Spinal cord (tissue), 10 donors: ENCODE results near the gene CRABP1. TPM values are rescaled to one million over a fixed set of nuclear protein-coding genes. Genes with fewer than 3 reads are reported as not detected.

Experiments
- DNase-seq, 6 donors: peaks; one replicate each; pipeline versions ENCODE4 v3.0.0 to v3.0.0-alpha.2; 2013 to 2015; ENCODE audit warnings: low spot score in 6 of 6, low read depth in 4 of 6
- H3K27ac ChIP-seq: one replicate; pipeline ENCODE4 v1.5.1; 2013; ENCODE audit warnings: low read depth, low read length, control low read depth
- H3K27me3 ChIP-seq: one replicate; pipeline ENCODE4 v1.6.1; 2013; ENCODE audit warnings: low read length; ENCODE audit not compliant: control insufficient read depth, insufficient read depth
- H3K36me3 ChIP-seq: one replicate; pipeline ENCODE4 v1.6.1; 2013; ENCODE audit warnings: low read length; ENCODE audit not compliant: control insufficient read depth, insufficient read depth
- H3K4me1 ChIP-seq: one replicate; pipeline ENCODE4 v1.6.1; 2013; ENCODE audit warnings: low read length; ENCODE audit not compliant: control insufficient read depth, insufficient read depth
- H3K4me3 ChIP-seq: one replicate; pipeline ENCODE4 v1.5.1; 2013; ENCODE audit warnings: low read depth, low read length, control low read depth
- H3K9me3 ChIP-seq: one replicate; pipeline ENCODE4 v1.6.1; 2013; ENCODE audit warnings: low read length; ENCODE audit not compliant: control insufficient read depth, insufficient read depth
- WGBS: methylation state at CpG from one replicate; pipeline ENCODE4 v1.1.5; 2013; ENCODE audit warnings: missing lambda C conversion rate; ENCODE audit not compliant: insufficient coverage; 5-methylcytosine and 5-hydroxymethylcytosine counted together
- polyA plus RNA-seq, 2 donors: library from polyadenylated mRNA; unstranded; fragments of 120-200 nt; gene quantifications; one replicate each; pipeline ENCODE4 v1.2.1, GENCODE V29; 2013; ENCODE audit not compliant: insufficient read length in 2 of 2
- total RNA-seq, 2 donors: library from RNA; depleted of rRNA in 1 of 2; stranded (reverse); fragments of 120-200 nt in 1 of 2; fragments of >200 nt in 1 of 2; gene quantifications; one replicate each; pipeline versions ENCODE4 v1.2.3 to v1.2.4, GENCODE V29; 2013 to 2014
- donor health status: healthy.

CRABP1 gene
- total and polyA plus RNA-seq, 4 donors = 113 to 1,461 (median 433) TPM

GRCh38 chr15:78315686-78316282 lies 24.4 kb upstream of the CRABP1 start:
- Histone ChIP-seq H3K4me3 (no peak overlapping the region), H3K4me1 (peaks cover 27% of the 10 kb centered on the region), H3K27me3 (no peaks in the 10 kb centered on the region), H3K9me3 (no peaks in the 10 kb centered on the region), H3K27ac (peak overlapping the region; percentile 78), H3K36me3 (no peaks in the 10 kb centered on the region)
- WGBS = 22% methylated on average over 6 of the region's 7 CpGs
- DNase-seq = peak in 2 of 6 donors; percentile 41 to 57

GRCh38 chr15:78316283-78317083 lies 23.7 kb upstream of the CRABP1 start:
- Histone ChIP-seq H3K27ac (peak overlapping the region; percentile 78), H3K27me3 (no peaks in the 10 kb centered on the region), H3K36me3 (no peaks in the 10 kb centered on the region), H3K9me3 (no peaks in the 10 kb centered on the region), H3K4me1 (peaks cover 31% of the 10 kb centered on the region), H3K4me3 (no peak overlapping the region)
- DNase-seq = peak in 3 of 6 donors; percentile 57 to 86 (median 81)
- 46% methylated on average over 8 of the region's 17 CpGs for WGBS

- H3K4me1 ChIP-seq = peaks cover 39% of the 10 kb centered on the region
- WGBS = 69% methylated on average over 8 of the region's 8 CpGs
- peak in 1 of 6 donors; percentile 39 for DNase-seq
- H3K4me3 ChIP-seq = no peak overlapping the region
- H3K36me3 ChIP-seq = no peaks in the 10 kb centered on the region
- H3K9me3 ChIP-seq = no peaks in the 10 kb centered on the region
- peak overlapping the region; percentile 78 for H3K27ac ChIP-seq
- H3K27me3 ChIP-seq = peaks cover 1% of the 10 kb centered on the region
Measured at GRCh38 chr15:78317145-78317836, 22.9 kb upstream of the CRABP1 start.

- no peaks in the 10 kb centered on the region for H3K9me3 ChIP-seq
- H3K27ac ChIP-seq = no peak overlapping the region
- WGBS = 40% methylated on average over 7 of the region's 10 CpGs
- no peaks in the 10 kb centered on the region for H3K36me3 ChIP-seq
- DNase-seq = no peak
- peaks cover 3% of the 10 kb centered on the region for H3K27me3 ChIP-seq
- H3K4me3 ChIP-seq = no peak overlapping the region
- H3K4me1 ChIP-seq = peaks cover 61% of the 10 kb centered on the region
Measured at GRCh38 chr15:78319588-78319987, 20.6 kb upstream of the CRABP1 start.

- Histone ChIP-seq H3K27ac (no peak overlapping the region), H3K4me3 (no peak overlapping the region), H3K27me3 (peaks cover 3% of the 10 kb centered on the region), H3K4me1 (peaks cover 64% of the 10 kb centered on the region), H3K36me3 (no peaks in the 10 kb centered on the region), H3K9me3 (no peaks in the 10 kb centered on the region)
- peak in 1 of 6 donors; percentile 22 for DNase-seq
- 83% methylated on average over 2 of the region's 5 CpGs for WGBS
Measured at GRCh38 chr15:78320183-78320582, 20.0 kb upstream of the CRABP1 start.

GRCh38 chr15:78321041-78321570 lies 19.0 kb upstream of the CRABP1 start:
- DNase-seq = peak in 1 of 6 donors; percentile 30
- H3K4me1 ChIP-seq = peaks cover 59% of the 10 kb centered on the region
- 71% methylated on average over 16 of the region's 17 CpGs for WGBS

GRCh38 chr15:78321786-78322185 lies 18.4 kb upstream of the CRABP1 start:
- Histone ChIP-seq H3K4me1 (peaks cover 53% of the 10 kb centered on the region), H3K27ac (peak overlapping the region; percentile 10)
- 76% methylated on average over 4 of the region's 4 CpGs for WGBS

More at GRCh38 chr15:78321041-78321570, 19.0 kb upstream of the CRABP1 start:
- no peak overlapping the region for H3K27ac ChIP-seq
- no peak overlapping the region for H3K4me3 ChIP-seq
- H3K27me3 ChIP-seq = peaks cover 3% of the 10 kb centered on the region
- H3K36me3 ChIP-seq = no peaks in the 10 kb centered on the region
- no peaks in the 10 kb centered on the region for H3K9me3 ChIP-seq

GRCh38 chr15:78322243-78322642 lies 17.9 kb upstream of the CRABP1 start:
- no peaks in the 10 kb centered on the region for H3K36me3 ChIP-seq
- no peaks in the 10 kb centered on the region for H3K9me3 ChIP-seq
- peaks cover 48% of the 10 kb centered on the region for H3K4me1 ChIP-seq
- no peak overlapping the region for H3K4me3 ChIP-seq
- H3K27ac ChIP-seq = peak overlapping the region; percentile 57
- DNase-seq = peak in 2 of 6 donors; percentile 60 to 93
- 16% methylated on average over 11 of the region's 15 CpGs for WGBS
- H3K27me3 ChIP-seq = peaks cover 3% of the 10 kb centered on the region

More at GRCh38 chr15:78321786-78322185, 18.4 kb upstream of the CRABP1 start:
- peaks cover 3% of the 10 kb centered on the region for H3K27me3 ChIP-seq
- no peak for DNase-seq
- no peaks in the 10 kb centered on the region for H3K36me3 ChIP-seq
- no peaks in the 10 kb centered on the region for H3K9me3 ChIP-seq
- no peak overlapping the region for H3K4me3 ChIP-seq

- Histone ChIP-seq H3K27ac (peak overlapping the region; percentile 57), H3K4me3 (no peak overlapping the region), H3K4me1 (peaks cover 47% of the 10 kb centered on the region), H3K9me3 (no peaks in the 10 kb centered on the region), H3K36me3 (no peaks in the 10 kb centered on the region), H3K27me3 (peaks cover 3% of the 10 kb centered on the region)
- peak in 1 of 6 donors; percentile 95 for DNase-seq
- 33% methylated on average over 14 of the region's 19 CpGs for WGBS
Measured at GRCh38 chr15:78322724-78323521, 17.2 kb upstream of the CRABP1 start.
